Loucy (cell line): Measurements from ENCODE around the gene PPM1L.

Experiments used
- H2AFZ ChIP-seq: fragments of 200-600 bp; sonication (generic); 2 replicates; pipeline ENCODE4 v1.6.0; 2016; ENCODE audit warnings: antibody characterized with exemption, mild to moderate bottlenecking, low read length, moderate library complexity
- H3F3A ChIP-seq: fragments of 200-600 bp; 2 replicates; pipeline ENCODE4 v1.6.0; 2016; ENCODE audit warnings: antibody characterized with exemption, low read depth, mild to moderate bottlenecking
- H3K27me3 ChIP-seq: fragments of 200-600 bp; sonication (generic); 2 replicates; pipeline ENCODE4 v1.6.1; 2014; ENCODE audit warnings: low read length, mild to moderate bottlenecking; ENCODE audit not compliant: insufficient read depth, poor library complexity, severe bottlenecking
- H3K36me3 ChIP-seq: fragments of 200-600 bp; sonication (generic); 2 replicates; pipeline ENCODE4 v1.6.1; 2016; ENCODE audit warnings: low read length; ENCODE audit not compliant: insufficient read depth
- H3K4me1 ChIP-seq: fragments of 200-600 bp; sonication (generic); 2 replicates; pipeline ENCODE4 v1.5.1; 2014; ENCODE audit warnings: low read length, mild to moderate bottlenecking; ENCODE audit not compliant: insufficient read depth, poor library complexity, severe bottlenecking
- H3K4me2 ChIP-seq: fragments of 200-600 bp; sonication (generic); 2 replicates; pipeline ENCODE4 v1.6.0; 2014; ENCODE audit warnings: antibody characterized with exemption, low read length, low read depth, mild to moderate bottlenecking; ENCODE audit not compliant: poor library complexity, severe bottlenecking
- H3K4me3 ChIP-seq: fragments of 200-600 bp; sonication (generic); 2 replicates; pipeline ENCODE4 v1.5.1; 2014; ENCODE audit warnings: low read length, mild to moderate bottlenecking, mixed read lengths; ENCODE audit not compliant: poor library complexity, severe bottlenecking
- H3K79me2 ChIP-seq: fragments of 200-600 bp; sonication (generic); 2 replicates; pipeline ENCODE4 v1.6.1; 2014; ENCODE audit warnings: low read length; ENCODE audit not compliant: insufficient read depth
- H3K9ac ChIP-seq: fragments of 200-600 bp; sonication (generic); 2 replicates; pipeline ENCODE4 v1.6.0; 2014; ENCODE audit warnings: mild to moderate bottlenecking, low read depth, low read length, moderate library complexity; ENCODE audit not compliant: poor library complexity, severe bottlenecking
- H3K9me2 ChIP-seq: fragments of 200-600 bp; sonication (generic); replicated peaks from 2 replicates; pipeline ENCODE4 v1.6.1; 2016; ENCODE audit warnings: low read depth, low read length, mixed read lengths
- H3K9me3 ChIP-seq: fragments of 200-600 bp; sonication (generic); 2 replicates; pipeline ENCODE4 v1.6.1; 2014; ENCODE audit warnings: mild to moderate bottlenecking, antibody characterized with exemption, low read length, low read depth; ENCODE audit not compliant: insufficient read depth
- H4K20me1 ChIP-seq: fragments of 200-600 bp; sonication (generic); 2 replicates; pipeline ENCODE4 v1.6.0; 2014; ENCODE audit warnings: antibody characterized with exemption, low read length, mild to moderate bottlenecking; ENCODE audit not compliant: insufficient read depth, poor library complexity, severe bottlenecking
- EZH2phosphoT487 ChIP-seq: fragments of 200-600 bp; IDR thresholded peaks from 2 replicates; pipeline ENCODE4 v1.6.1; 2018; ENCODE audit warnings: antibody characterized with exemption, mild to moderate bottlenecking, moderate library complexity, borderline replicate concordance
- TF ChIP-seq, protein P1 (sequence below): fragments of 200-600 bp; sonication (generic); conservative IDR thresholded peaks from 2 replicates; pipeline ENCODE4 v1.5.1; 2014; ENCODE audit warnings: mild to moderate bottlenecking, antibody characterized with exemption, low read length

Gene PPM1L

DNA sequence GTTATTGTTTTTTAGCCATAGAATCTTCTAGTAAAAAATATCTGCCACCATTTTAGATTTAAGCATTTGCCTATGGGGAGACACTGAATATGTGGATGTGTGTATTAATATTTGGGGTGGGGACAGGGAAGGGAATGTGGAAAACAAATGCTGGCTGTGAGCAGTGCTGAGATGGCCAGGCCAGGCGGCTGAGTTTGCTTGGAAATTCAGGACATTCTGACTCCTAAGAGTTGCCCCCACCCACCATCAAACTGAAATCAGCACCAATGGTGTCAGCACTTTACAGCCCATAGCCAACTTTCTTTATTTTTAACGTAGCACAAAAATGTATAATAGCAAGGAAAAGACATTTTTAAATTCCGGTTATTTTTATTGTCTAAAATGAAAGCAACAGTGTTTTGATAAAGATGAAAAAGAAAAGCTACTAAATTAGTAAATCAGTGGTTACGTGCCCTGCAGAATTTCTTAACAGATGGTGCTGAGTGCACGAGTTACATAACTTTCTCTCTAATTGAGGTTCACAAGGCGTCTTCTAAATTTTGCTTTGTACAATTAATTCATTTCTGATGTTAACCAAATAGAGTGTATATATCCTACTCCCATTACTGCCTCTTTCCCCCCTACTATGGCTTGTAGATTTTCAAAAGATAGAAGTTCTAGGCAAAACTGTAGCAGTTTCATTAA is 315.1 kb downstream of the PPM1L start:
- TF ChIP-seq, protein P1, sequence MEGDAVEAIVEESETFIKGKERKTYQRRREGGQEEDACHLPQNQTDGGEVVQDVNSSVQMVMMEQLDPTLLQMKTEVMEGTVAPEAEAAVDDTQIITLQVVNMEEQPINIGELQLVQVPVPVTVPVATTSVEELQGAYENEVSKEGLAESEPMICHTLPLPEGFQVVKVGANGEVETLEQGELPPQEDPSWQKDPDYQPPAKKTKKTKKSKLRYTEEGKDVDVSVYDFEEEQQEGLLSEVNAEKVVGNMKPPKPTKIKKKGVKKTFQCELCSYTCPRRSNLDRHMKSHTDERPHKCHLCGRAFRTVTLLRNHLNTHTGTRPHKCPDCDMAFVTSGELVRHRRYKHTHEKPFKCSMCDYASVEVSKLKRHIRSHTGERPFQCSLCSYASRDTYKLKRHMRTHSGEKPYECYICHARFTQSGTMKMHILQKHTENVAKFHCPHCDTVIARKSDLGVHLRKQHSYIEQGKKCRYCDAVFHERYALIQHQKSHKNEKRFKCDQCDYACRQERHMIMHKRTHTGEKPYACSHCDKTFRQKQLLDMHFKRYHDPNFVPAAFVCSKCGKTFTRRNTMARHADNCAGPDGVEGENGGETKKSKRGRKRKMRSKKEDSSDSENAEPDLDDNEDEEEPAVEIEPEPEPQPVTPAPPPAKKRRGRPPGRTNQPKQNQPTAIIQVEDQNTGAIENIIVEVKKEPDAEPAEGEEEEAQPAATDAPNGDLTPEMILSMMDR, result no peak
- Histone ChIP-seq H3K36me3 (no peaks in the 10 kb centered on the region), H4K20me1 (no peaks in the 10 kb centered on the region), H2AFZ (no peak overlapping the region), H3K4me2 (peak overlapping the region; percentile 75), H3K9me2 (no peaks in the 10 kb centered on the region), H3K9ac (peak overlapping the region; percentile 69), H3K9me3 (no peaks in the 10 kb centered on the region), H3K4me1 (peaks cover 71% of the 10 kb centered on the region), H3F3A (peaks cover 12% of the 10 kb centered on the region; the same call in 1 of the 2 replicates), H3K27me3 (no peaks in the 10 kb centered on the region), H3K79me2 (no peaks in the 10 kb centered on the region), H3K4me3 (peak overlapping the region; percentile 55)

DNA sequence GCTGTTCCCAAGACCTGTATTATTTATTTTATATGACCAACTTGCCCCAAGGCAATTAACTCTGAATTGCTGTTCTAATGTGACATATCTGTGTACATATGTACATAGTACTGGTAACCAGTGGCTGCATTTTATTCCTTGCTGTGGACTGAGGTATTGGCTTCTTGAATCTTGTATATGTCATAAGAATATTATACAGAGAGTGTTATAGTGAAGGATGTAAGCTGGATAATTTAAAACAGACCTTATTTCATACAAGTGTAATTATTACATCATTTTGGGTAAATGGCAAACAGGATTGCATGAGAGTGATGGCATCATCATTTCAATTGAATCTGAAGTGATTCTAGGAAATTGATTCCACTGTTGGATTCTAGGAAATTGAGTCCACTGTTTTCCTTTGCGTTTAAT is 316.2 kb downstream of the PPM1L start:
- H3K4me3 ChIP-seq, result no peak overlapping the region
- no peak overlapping the region for H3K9ac ChIP-seq
- no peak for TF ChIP-seq EZH2phosphoT487
- TF ChIP-seq, protein P1, result no peak
- H3K4me2 ChIP-seq, result no peak overlapping the region
- no peaks in the 10 kb centered on the region for H3K9me3 ChIP-seq
- H3K27me3 ChIP-seq, result no peaks in the 10 kb centered on the region
- no peaks in the 10 kb centered on the region for H3K9me2 ChIP-seq
- peaks cover 60% of the 10 kb centered on the region for H3K4me1 ChIP-seq
- H2AFZ ChIP-seq, result no peak overlapping the region
- no peaks in the 10 kb centered on the region for H3K36me3 ChIP-seq
- no peaks in the 10 kb centered on the region for H3K79me2 ChIP-seq
- H4K20me1 ChIP-seq, result no peaks in the 10 kb centered on the region
- peaks cover 12% of the 10 kb centered on the region; the same call in 1 of the 2 replicates for H3F3A ChIP-seq

DNA sequence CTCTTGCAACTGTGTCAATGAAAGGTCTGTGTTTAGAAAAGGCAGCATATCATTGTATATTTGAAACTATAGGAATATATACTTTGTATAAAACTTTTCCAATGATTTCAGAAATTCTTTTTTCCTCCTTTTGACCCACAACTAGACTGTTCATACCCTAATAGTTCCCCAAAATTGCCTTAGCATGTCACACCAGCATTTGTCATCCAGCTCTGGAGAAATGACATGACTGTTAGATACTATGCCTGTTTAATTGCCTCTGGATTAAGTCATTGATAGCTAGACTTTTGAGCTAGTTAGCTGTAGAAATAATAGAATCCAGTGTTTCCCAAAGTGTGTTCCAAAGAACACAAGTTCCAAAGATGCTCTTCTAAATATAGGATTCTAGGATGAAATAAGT is 316.7 kb downstream of the PPM1L start:
- Histone ChIP-seq H3F3A (peaks cover 12% of the 10 kb centered on the region; the same call in 1 of the 2 replicates), H4K20me1 (no peaks in the 10 kb centered on the region), H3K79me2 (no peaks in the 10 kb centered on the region), H3K9ac (no peak overlapping the region), H3K4me3 (no peak overlapping the region), H3K4me1 (peaks cover 59% of the 10 kb centered on the region), H3K4me2 (no peak overlapping the region), H3K27me3 (no peaks in the 10 kb centered on the region), H2AFZ (no peak overlapping the region), H3K9me3 (no peaks in the 10 kb centered on the region), H3K9me2 (no peaks in the 10 kb centered on the region), H3K36me3 (no peaks in the 10 kb centered on the region)
- TF ChIP-seq, protein P1, result no peak
- TF ChIP-seq EZH2phosphoT487, result no peak
